ENCODE data around the gene NOTCH2.
"Not testable (repeated sequence)": the region's sequence is repeated elsewhere in the genome, so short reads cannot be mapped to it uniquely, and the experiment has no call there.

GRCh38 chr1:120109656-120110055, 40.2 kb upstream of the NOTCH2 start:
- not testable (repeated sequence) for TF ChIP-seq CTCF (IDR thresholded peaks at IDR 0.05; ENCODE audit: low read length); EZH2 (optimal IDR thresholded peaks at IDR 0.05; ENCODE audit: low read depth, low read length); EZH2phosphoT487 (IDR thresholded peaks at IDR 0.05; ENCODE audit: low read length)
